Epidermal melanocyte (primary cell): Measurements from ENCODE around the gene MESD.

Source experiments
- DNase-seq: peaks from one replicate; pipeline ENCODE4 v3.0.0; 2011; ENCODE audit warnings: low spot score; ENCODE audit not compliant: insufficient read length

Gene MESD

DNA sequence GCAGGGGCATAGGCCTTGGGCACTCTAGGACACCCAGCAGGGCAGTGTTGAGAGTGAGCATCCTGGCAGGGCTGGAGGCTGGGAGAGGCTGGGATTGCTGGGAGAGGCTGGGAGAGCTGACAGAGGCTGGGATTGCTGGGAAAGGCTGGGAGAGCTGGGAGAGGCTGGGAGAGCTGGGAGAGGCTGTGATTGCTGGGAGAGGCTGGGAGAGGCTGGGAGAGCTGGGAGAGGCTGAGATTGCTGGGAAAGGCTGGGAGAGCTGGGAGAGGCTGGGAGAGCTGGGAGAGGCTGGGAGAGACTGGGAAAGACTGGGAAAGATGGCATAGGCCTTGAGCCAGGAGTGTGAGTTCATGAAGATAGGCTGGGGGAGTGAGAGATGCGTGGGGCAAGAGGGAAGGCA is 77.8 kb downstream of the MESD start:
- DNase-seq, result no peak

DNA sequence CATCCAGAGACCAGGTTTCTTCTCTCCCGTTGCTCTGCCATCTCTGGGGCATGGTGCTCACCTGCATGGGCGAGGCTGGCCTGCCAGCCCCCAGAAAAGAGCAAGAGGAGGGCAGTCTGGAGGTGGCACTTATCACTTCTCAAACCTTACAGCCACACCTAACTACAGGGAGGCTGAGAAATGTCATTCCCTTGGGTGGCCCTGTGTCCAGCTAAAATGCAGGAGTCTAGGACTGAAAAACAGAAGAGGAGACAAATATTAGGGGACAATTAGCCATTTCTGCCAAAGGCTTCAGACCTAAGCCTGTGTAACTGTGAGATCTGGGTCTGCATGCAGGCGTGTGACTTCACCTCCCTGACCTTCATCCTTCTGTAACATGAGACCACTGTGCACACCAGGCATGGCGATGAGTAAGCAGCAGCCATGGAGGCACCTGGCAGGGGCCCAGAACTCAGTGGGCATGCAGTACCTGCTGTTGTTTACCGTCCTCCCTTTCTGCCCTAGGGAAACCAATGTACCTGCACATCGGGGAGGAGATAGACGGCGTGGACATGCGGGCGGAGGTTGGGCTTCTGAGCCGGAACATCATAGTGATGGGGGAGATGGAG is 83.4 kb downstream of the MESD start:
- no peak for DNase-seq

DNA sequence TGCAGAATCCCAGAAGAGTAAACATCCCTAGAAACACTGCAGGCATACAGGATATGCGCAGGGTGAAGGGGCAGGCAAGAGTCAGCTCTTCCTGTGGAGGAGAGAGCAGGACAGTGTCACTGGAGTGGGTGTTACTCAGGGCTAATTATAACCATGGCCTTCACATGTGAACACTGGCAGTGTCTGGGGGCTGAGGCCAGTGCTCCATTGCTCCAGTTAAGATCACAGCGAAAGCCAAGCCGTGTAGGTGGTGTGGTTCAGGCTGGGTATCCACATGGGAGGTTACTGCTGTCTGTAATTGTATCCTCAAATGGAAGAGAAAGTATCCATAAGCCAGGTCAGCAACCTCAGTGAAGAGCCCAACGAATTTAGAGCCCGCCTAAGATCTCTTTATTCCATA is 84.6 kb downstream of the MESD start:
- no peak for DNase-seq

DNA sequence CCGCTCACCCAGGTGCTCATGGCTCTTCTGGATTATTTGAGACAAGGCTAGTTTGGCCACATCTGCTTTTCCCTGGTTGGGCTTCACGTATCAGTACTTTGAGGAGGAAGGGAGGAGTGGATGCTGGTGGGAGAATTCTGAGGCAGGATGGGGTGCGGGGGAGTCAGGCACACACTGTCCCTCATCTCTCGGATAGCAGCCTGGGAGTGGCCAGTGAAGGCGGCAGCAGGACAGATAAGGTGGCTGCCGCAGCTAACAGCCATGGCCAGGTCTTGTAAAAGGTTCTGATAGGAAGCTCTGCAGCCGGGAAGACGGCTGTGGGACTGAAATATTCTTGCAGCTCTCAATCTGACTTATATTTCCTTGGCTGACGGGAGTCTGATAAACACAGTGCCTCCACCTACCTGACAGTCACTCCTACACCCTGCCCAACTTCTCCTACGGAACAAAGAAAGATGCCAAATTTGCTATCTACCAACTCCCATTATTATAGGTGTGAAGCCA is 87.3 kb downstream of the MESD start:
- no peak for DNase-seq

DNA sequence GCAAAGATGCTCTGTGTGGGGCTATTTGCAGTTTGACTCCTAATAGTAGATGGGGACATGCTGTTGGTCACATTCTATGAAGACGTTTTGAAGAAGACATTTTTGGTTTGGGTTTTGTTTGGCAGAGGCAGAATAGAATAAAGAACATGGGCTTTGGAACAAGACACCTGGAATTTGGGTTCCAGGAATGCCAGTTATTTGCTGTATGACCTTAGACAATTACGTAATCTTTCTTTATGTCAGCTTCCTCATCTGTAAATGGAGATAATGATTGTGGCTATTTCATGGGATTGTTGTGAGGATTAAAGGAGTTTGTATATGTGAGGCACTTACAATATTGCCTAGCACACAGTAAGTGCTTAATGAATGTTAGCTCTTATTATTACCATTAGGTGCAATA is 91.6 kb downstream of the MESD start:
- DNase-seq, result no peak
